GM12878 (cell line): ENCODE results near the gene SSC4D. TPM values are rescaled to one million over a fixed set of nuclear protein-coding genes. Genes with fewer than 3 reads are reported as not detected.

Experiments
- ATAC-seq: fragments of 200-7000 bp; cut with Tn5 transposase; 3 replicates; pipeline ENCODE4 v1.9.1; 2020; ENCODE audit warnings: mild to moderate bottlenecking, moderate library complexity
- BruUV-seq: library from RNA; stranded (reverse); fragments of 400-500 nt; replicated peaks from 2 replicates; lab custom pipeline; 2021; lab: Mats Ljungman, UMichigan
- CTCF ChIA-PET: fragments of 300-600 bp; sonication (Branson Sonifier 250); formaldehyde crosslinking; extraction: SDS; loops from one replicate; lab custom pipeline; 2021; ENCODE audit warnings: inconsistent platforms; lab: Yijun Ruan, JAX
- POLR2A ChIA-PET: fragments of 350-600 bp; formaldehyde crosslinking; extraction: SDS; loops from one replicate; lab custom pipeline; 2021; ENCODE audit warnings: inconsistent platforms; lab: Charles Lee
- RAD21 ChIA-PET: fragments of 300-600 bp; sonication (Branson Sonifier 250); formaldehyde crosslinking; loops from one replicate; lab custom pipeline; 2023; ENCODE audit warnings: antibody characterized with exemption; ENCODE audit not compliant: unreplicated experiment; lab: Charles Lee
- SMC1A ChIA-PET: fragments of 300-600 bp; sonication (Branson Sonifier 250); formaldehyde crosslinking; loops from one replicate; lab custom pipeline; 2023; ENCODE audit not compliant: unreplicated experiment, uncharacterized antibody; lab: Charles Lee
- DNase-seq: peaks from one replicate; pipeline ENCODE4 v3.0.0-alpha.2; 2011; ENCODE audit warnings: low read depth, low spot score
- FAIRE-seq: peaks from 3 replicates; lab custom pipeline; 2011; peaks lifted over from hg19 to GRCh38; lab: Jason Lieb, UNC
- H2AFZ ChIP-seq: 2 replicates; pipeline ENCODE4 v1.6.0; 2011; ENCODE audit warnings: low read depth, low read length, control low read depth; ENCODE audit not compliant: control insufficient read depth
- H3K27ac ChIP-seq: 2 replicates; pipeline ENCODE4 v1.5.1; 2011; ENCODE audit warnings: control low read depth; ENCODE audit not compliant: control insufficient read depth, insufficient read depth
- H3K27me3 ChIP-seq, 2 experiments: replicated peaks in 1 of 2; 2 replicates each; pipeline versions ENCODE4 v1.6.0 to v1.6.1; 2011; ENCODE audit warnings: low read length in 1 of 2; ENCODE audit not compliant: control insufficient read depth in 2 of 2, insufficient read depth in 2 of 2
- H3K36me3 ChIP-seq, 2 experiments: 2 replicates each; pipeline ENCODE4 v1.5.1; 2011; ENCODE audit warnings: low read length in 1 of 2; ENCODE audit not compliant: control insufficient read depth in 2 of 2, insufficient read depth in 2 of 2
- H3K4me1 ChIP-seq: 2 replicates; pipeline ENCODE4 v1.6.1; 2011; ENCODE audit warnings: mild to moderate bottlenecking, low read length, moderate library complexity, mixed read lengths; ENCODE audit not compliant: control insufficient read depth, insufficient read depth
- H3K4me2 ChIP-seq: 2 replicates; pipeline ENCODE4 v1.6.0; 2011; ENCODE audit warnings: control low read depth; ENCODE audit not compliant: control insufficient read depth, insufficient read depth
- H3K4me3 ChIP-seq: fragments of 200-600 bp; sonication (generic); 2 replicates; pipeline ENCODE4 v1.5.1; 2016
- H3K79me2 ChIP-seq: 2 replicates; pipeline ENCODE4 v1.6.0; 2011; ENCODE audit warnings: low read length; ENCODE audit not compliant: control insufficient read depth, insufficient read depth
- H3K9ac ChIP-seq: 2 replicates; pipeline ENCODE4 v1.8.0; 2011; ENCODE audit warnings: low read length, control low read depth, mixed read lengths; ENCODE audit not compliant: control insufficient read depth, insufficient read depth
- H3K9me3 ChIP-seq: replicated peaks from 3 replicates; pipeline ENCODE4 v1.5.1; 2011; ENCODE audit warnings: mild to moderate bottlenecking, low read length; ENCODE audit not compliant: control insufficient read depth, insufficient read depth
- H4K20me1 ChIP-seq: 2 replicates; pipeline ENCODE4 v1.6.0; 2011; ENCODE audit not compliant: control insufficient read depth, insufficient read depth
- CREB1 ChIP-seq: IDR thresholded peaks from 2 replicates; pipeline ENCODE4 v1.6.1; 2012; ENCODE audit warnings: low read depth, mild to moderate bottlenecking, inconsistent platforms
- HCFC1 ChIP-seq: fragments of 150-350 bp; IDR thresholded peaks from 2 replicates; pipeline ENCODE4 v1.6.1; 2014; ENCODE audit warnings: low read length
- IKZF1 ChIP-seq: fragments of 450-650 bp; conservative IDR thresholded peaks from 2 replicates; pipeline ENCODE4 v1.6.1; 2017; ENCODE audit warnings: antibody characterized with exemption, mild to moderate bottlenecking
- JUNB ChIP-seq: IDR thresholded peaks from 2 replicates; pipeline ENCODE4 v1.6.1; 2016; ENCODE audit warnings: antibody characterized with exemption, mild to moderate bottlenecking
- KDM1A ChIP-seq: fragments of 200-600 bp; sonication (generic); IDR thresholded peaks from 2 replicates; pipeline ENCODE4 v1.6.1; 2016; ENCODE audit warnings: borderline replicate concordance
- KLF5 ChIP-seq: fragments of 450-650 bp; IDR thresholded peaks from 2 replicates; pipeline ENCODE4 v1.6.1; 2014; ENCODE audit warnings: mild to moderate bottlenecking; ENCODE audit not compliant: partially characterized antibody
- MEF2B ChIP-seq: fragments of 450-650 bp; IDR thresholded peaks from 2 replicates; pipeline ENCODE4 v1.6.1; 2018; ENCODE audit warnings: mild to moderate bottlenecking, moderate library complexity; ENCODE audit not compliant: partially characterized antibody, poor library complexity, severe bottlenecking
- MTA3 ChIP-seq: IDR thresholded peaks from 2 replicates; pipeline ENCODE4 v1.6.1; 2012; ENCODE audit warnings: low read length, inconsistent platforms, borderline replicate concordance
- NFYA ChIP-seq: IDR thresholded peaks from 2 replicates; pipeline ENCODE4 v1.6.1; 2011; ENCODE audit warnings: low read depth, mild to moderate bottlenecking, low read length, improper control_type of control experiment, borderline replicate concordance
- NR2C1 ChIP-seq: fragments of 450-650 bp; IDR thresholded peaks from 2 replicates; pipeline ENCODE4 v1.6.1; 2017; ENCODE audit warnings: antibody characterized with exemption, mild to moderate bottlenecking, moderate library complexity
- POLR2A ChIP-seq: IDR thresholded peaks from 2 replicates; pipeline ENCODE4 v1.6.1; 2011; ENCODE audit warnings: low read depth, mild to moderate bottlenecking, low read length
- POU2F2 ChIP-seq: IDR thresholded peaks from 3 replicates; pipeline ENCODE4 v1.6.1; 2011; ENCODE audit warnings: low read depth, mild to moderate bottlenecking, low read length, borderline replicate concordance
- RAD21 ChIP-seq: IDR thresholded peaks from 2 replicates; pipeline ENCODE4 v1.6.1; 2011; ENCODE audit warnings: mild to moderate bottlenecking, low read depth, low read length, moderate library complexity; ENCODE audit not compliant: insufficient read depth
- SKIL ChIP-seq: fragments of 450-650 bp; IDR thresholded peaks from 2 replicates; pipeline ENCODE4 v1.6.1; 2017; ENCODE audit warnings: mild to moderate bottlenecking, low read depth, inconsistent platforms; ENCODE audit not compliant: poor library complexity, severe bottlenecking
- SMC3 ChIP-seq: IDR thresholded peaks from 2 replicates; pipeline ENCODE4 v1.6.1; 2011; ENCODE audit warnings: low read length, improper control_type of control experiment, borderline replicate concordance
- SUZ12 ChIP-seq: fragments of 200-600 bp; sonication (generic); IDR thresholded peaks from one replicate; pipeline ENCODE4 v1.6.1; 2018; ENCODE audit warnings: antibody characterized with exemption, mild to moderate bottlenecking; ENCODE audit not compliant: unreplicated experiment
- TCF7 ChIP-seq: IDR thresholded peaks from 2 replicates; pipeline ENCODE4 v1.6.1; 2014; ENCODE audit warnings: antibody characterized with exemption, borderline replicate concordance
- WGBS: methylation state at CpG from one replicate; pipeline ENCODE4 v1.1.6; 2016; ENCODE audit warnings: low lambda C conversion rate; ENCODE audit not compliant: insufficient replicate concordance, insufficient coverage; ENCODE audit errors: missing lambda C conversion rate; 5-methylcytosine and 5-hydroxymethylcytosine counted together
- in situ Hi-C: fragments of 300-500 bp; cut with MboI; formaldehyde crosslinking; loops from 9 replicates; pipeline ENCODE4 v1.14.3; 2018; ENCODE audit warnings: mixed read lengths
- intact Hi-C: fragments of 100-400 bp; cut with micrococcal nuclease; formaldehyde crosslinking; loops from one replicate; pipeline ENCODE4 v1.14.2; 2022; ENCODE audit not compliant: unreplicated experiment
- polyA plus RNA-seq, 11 experiments: library from polyadenylated mRNA; depleted of rRNA in 4 of 11; unstranded in 6 of 11; stranded (reverse) in 5 of 11; fragments of >200 nt; fragmentation: Nextera tagmentation in 4 of 11; fragmentation: Illumina TruSeq in 1 of 11; extraction: Ambion mirVana in 4 of 11; extraction: Trizol in 1 of 11; gene quantifications; 1 replicate in 1 of 11; 2 replicates in 10 of 11; pipeline versions ENCODE4 v1.2.1 to v1.2.3, GENCODE V29; 2011 to 2016; ENCODE audit warnings: inconsistent platforms in 2 of 11, missing spikeins in 2 of 11, low read depth in 1 of 11
- total RNA-seq, 4 experiments: library from RNA; depleted of rRNA in 3 of 4; stranded (reverse); fragments of >200 nt in 3 of 4; fragmentation: Illumina TruSeq in 1 of 4; extraction: Trizol in 1 of 4; gene quantifications; 2 replicates each; pipeline versions ENCODE4 v1.2.1 to v1.2.3, GENCODE V29; 2013 to 2021

The SSC4D gene
- total and polyA plus RNA-seq, 10 of the 15 experiments (the other 5 are each of a cell fraction or from before 2014, with no cell fraction given) = 0.08 to 0.79 (median 0.25) TPM; not detected in 1

GRCh38 chr7:76386691-76387260 lies 22.7 kb downstream of the SSC4D start:
- CTCF ChIA-PET = interaction anchor here (0.9 kb wide), 1 partner anchor 15 kb away, joined by 3 read pairs; no protein-coding TSS in a partner anchor
- SMC1A ChIA-PET = no interaction called here
- in situ Hi-C loops = no loop called here
- ATAC-seq (no peak), DNase-seq (no peak), FAIRE-seq (no peak)
- RAD21 ChIA-PET = no interaction called here
- H3K79me2 ChIP-seq = no peaks in the 10 kb centered on the region
- no peak overlapping the region for H3K9ac ChIP-seq
- H3K4me2 ChIP-seq = no peak overlapping the region
- H3K4me1 ChIP-seq = no peaks in the 10 kb centered on the region
- WGBS = 78% methylated on average over 11 of the region's 11 CpGs
- H4K20me1 ChIP-seq = no peaks in the 10 kb centered on the region
- intact Hi-C loops = no loop called here
- H3K36me3 ChIP-seq = no peaks in the 10 kb centered on the region
- H2AFZ ChIP-seq = no peak overlapping the region
- no TSS peak for BruUV-seq
- POLR2A ChIA-PET = interaction anchor here (0.7 to 1.0 kb wide), 2 partner anchors 26 to 69 kb away, joined by 3 read pairs; no protein-coding TSS in a partner anchor
- H3K27me3 ChIP-seq = no peaks in the 10 kb centered on the region
- no peak overlapping the region for H3K27ac ChIP-seq
- no peak overlapping the region for H3K4me3 ChIP-seq
- TF ChIP-seq HCFC1 (no peak), KLF5 (no peak), SKIL (no peak), TCF7 (no peak), MTA3 (no peak), JUNB (no peak), SMC3 (no peak), KDM1A (no peak), NR2C1 (no peak), SUZ12 (no peak), POLR2A (no peak), NFYA (no peak), CREB1 (no peak), RAD21 (no peak), MEF2B (no peak), POU2F2 (no peak), IKZF1 (no peak)
- no peaks in the 10 kb centered on the region for H3K9me3 ChIP-seq
